Mucosa of descending colon (tissue), 3 donors: ENCODE measurements around the gene DEFB110. TPM values are rescaled to one million over a fixed set of nuclear protein-coding genes. Genes with fewer than 3 reads are reported as not detected.

ENCODE experiments used
- ATAC-seq: fragments of 200-7000 bp; cut with Tn5 transposase; one replicate; pipeline ENCODE4 v1.9.1; 2020; ENCODE audit warnings: mild to moderate bottlenecking, moderate library complexity
- DNase-seq, 3 donors: peaks; one replicate each; pipeline ENCODE4 v3.0.0-alpha.2; 2020
- H3K36me3 ChIP-seq: fragments of 200-600 bp; one replicate; pipeline ENCODE4 v1.8.0; 2021; ENCODE audit warnings: low read depth, mild to moderate bottlenecking
- H3K4me1 ChIP-seq: fragments of 200-600 bp; one replicate; pipeline ENCODE4 v1.8.0; 2021; ENCODE audit warnings: low read depth, mild to moderate bottlenecking
- H3K4me3 ChIP-seq: fragments of 200-600 bp; one replicate; pipeline ENCODE4 v1.8.0; 2021; ENCODE audit warnings: mild to moderate bottlenecking
- H3K9me3 ChIP-seq: fragments of 200-600 bp; one replicate; pipeline ENCODE4 v1.8.0; 2021; ENCODE audit warnings: mild to moderate bottlenecking
- intact Hi-C, 2 donors: fragments of 100-400 bp; cut with DNase I in 1 of 2; cut with micrococcal nuclease in 1 of 2; formaldehyde crosslinking; loops; one replicate each; pipeline versions ENCODE4 v1.11.0 to v1.11.1; 2022; cut with DNase I, micrococcal nuclease
- total RNA-seq, 3 donors: library from RNA; stranded (reverse); fragmentation: NEBNext Ultra II Directional in 2 of 3; extraction: Animal tissue kit (Norgen Biotek cat#: 25700) in 2 of 3; gene quantifications; one replicate each; pipeline versions ENCODE4 v1.2.1 to v1.2.4, GENCODE V29; 2021 to 2023
- TF ChIP-seq, protein P1 (sequence below): fragments of 200-600 bp; IDR thresholded peaks from one replicate; pipeline ENCODE4 v1.8.0; 2022; ENCODE audit warnings: antibody characterized with exemption, mild to moderate bottlenecking
- donor health status: DM: no; HTN: no; CAD: no; lungs with moderate emphysema.
- donor health status: DM: no; HTN: no; CAD: no.
- donor health status: DM: no; HTN: yes; CAD: no.

Gene DEFB110
- total RNA-seq, 3 donors from 2014 or later: not detected

DNA sequence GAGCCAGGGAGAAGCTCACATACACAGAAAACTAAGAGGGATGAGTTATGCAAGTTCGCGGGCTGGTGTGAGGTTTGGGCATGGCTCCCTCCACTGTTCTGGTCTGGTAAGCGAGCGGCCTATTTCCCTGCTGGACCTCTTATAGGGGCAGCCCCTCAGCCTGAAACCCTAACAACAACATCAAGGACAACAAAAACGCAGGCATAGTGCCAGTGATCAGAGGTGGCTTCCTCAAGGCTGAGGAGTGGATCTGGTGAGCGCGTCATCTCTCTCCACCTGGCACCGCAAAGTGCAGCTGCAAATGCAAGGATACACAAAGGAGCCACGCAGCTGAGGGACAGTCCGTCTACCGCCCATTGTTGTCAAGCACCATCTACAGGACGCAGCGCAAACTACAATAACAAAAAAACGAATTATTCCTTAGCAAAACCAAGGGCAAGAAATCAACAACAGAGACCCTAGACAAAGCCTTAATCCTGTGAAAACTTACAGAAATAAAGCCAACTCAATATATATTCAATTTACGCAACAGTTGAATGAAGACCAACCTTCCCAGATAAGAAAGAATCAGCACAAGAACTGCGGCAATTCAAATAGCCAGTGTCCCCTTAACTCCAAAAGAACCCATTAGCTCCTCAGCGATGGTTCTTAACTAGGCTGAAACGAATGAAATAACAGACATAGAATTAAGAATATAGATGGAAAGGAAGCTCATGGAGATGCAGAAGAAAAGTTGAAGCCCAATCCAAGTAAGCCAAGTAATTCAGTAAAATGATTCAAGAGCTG lies 9.2 kb upstream of the DEFB110 start:
- DNase-seq (no peak), ATAC-seq (peak; percentile 51)
- Histone ChIP-seq H3K9me3 (no peaks in the 10 kb centered on the region), H3K4me1 (no peaks in the 10 kb centered on the region), H3K36me3 (no peaks in the 10 kb centered on the region), H3K4me3 (no peak overlapping the region)
- intact Hi-C loops: no loop called here
- TF ChIP-seq, protein P1, sequence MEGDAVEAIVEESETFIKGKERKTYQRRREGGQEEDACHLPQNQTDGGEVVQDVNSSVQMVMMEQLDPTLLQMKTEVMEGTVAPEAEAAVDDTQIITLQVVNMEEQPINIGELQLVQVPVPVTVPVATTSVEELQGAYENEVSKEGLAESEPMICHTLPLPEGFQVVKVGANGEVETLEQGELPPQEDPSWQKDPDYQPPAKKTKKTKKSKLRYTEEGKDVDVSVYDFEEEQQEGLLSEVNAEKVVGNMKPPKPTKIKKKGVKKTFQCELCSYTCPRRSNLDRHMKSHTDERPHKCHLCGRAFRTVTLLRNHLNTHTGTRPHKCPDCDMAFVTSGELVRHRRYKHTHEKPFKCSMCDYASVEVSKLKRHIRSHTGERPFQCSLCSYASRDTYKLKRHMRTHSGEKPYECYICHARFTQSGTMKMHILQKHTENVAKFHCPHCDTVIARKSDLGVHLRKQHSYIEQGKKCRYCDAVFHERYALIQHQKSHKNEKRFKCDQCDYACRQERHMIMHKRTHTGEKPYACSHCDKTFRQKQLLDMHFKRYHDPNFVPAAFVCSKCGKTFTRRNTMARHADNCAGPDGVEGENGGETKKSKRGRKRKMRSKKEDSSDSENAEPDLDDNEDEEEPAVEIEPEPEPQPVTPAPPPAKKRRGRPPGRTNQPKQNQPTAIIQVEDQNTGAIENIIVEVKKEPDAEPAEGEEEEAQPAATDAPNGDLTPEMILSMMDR: no peak

DNA sequence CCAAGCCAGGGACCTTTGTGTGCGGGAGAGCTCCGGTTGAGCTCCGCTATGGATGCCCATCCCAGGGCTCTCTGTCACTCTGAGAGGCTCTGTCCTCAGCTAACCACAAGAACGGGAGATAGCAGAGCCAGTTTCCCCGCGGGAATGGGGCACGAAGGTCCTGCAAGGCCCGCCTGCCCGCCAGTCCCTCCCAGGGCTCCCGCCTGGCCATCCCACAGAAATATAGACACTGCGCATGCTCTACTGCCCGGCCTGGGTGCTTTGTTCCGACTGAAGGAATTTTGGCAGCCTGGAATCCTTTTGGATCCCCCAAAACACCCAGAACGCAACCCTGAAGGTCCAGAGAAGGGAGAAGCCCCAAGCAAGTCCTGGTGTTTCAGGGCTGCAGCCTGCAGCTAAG lies 8.6 kb upstream of the DEFB110 start:
- TF ChIP-seq, protein P1: no peak
- Histone ChIP-seq H3K4me3 (no peak overlapping the region), H3K9me3 (no peaks in the 10 kb centered on the region), H3K36me3 (no peaks in the 10 kb centered on the region), H3K4me1 (no peaks in the 10 kb centered on the region)
- peak in 1 of 3 donors; percentile 38 for DNase-seq
- intact Hi-C loops: no loop called here
- ATAC-seq: no peak

DNA sequence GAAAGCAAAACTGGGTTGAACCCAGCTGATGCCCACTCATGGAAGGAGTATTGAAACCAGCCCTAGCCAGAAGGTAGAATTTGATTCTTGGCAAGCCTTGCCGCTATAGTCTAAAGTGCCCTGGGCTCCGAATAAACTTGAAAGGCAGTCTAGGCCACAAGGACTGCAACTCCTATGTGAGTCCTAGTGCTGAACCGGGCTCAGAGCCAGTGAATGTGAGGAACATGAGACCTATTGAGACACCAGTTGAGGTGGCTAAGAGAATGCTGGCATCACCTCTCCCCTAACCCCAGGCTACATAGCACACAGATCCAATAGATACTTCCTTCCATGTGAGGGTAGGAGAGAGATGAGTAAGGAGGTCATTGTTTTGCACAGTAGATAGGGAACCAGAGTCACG lies 3.5 kb upstream of the DEFB110 start:
- no peak for DNase-seq
- H3K9me3 ChIP-seq: no peaks in the 10 kb centered on the region
- no peak overlapping the region for H3K4me3 ChIP-seq
- no peaks in the 10 kb centered on the region for H3K36me3 ChIP-seq
- ATAC-seq: no peak
- intact Hi-C loops: no loop called here
- TF ChIP-seq, protein P1: no peak
- no peaks in the 10 kb centered on the region for H3K4me1 ChIP-seq

DNA sequence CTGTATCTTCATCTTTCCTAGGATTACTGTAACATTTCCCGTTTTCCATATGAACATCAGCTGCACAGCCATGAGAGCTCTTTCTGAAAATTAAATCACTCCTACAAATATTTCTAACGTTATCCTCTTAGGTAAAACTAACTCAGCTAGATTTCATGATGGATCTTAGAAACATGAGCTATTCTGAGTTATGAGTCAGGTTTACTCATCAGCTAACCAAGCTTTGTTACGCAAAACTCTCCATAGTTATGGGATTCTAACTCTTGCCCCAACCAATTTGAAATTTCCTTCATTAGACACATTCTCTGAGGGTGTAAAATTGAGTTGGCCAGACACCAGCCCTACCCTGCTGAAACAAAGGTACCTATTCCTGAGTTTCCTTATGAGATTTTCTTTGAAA lies 14.0 kb downstream of the DEFB110 start:
- DNase-seq (no peak), ATAC-seq (no peak)
- Histone ChIP-seq H3K4me3 (no peak overlapping the region), H3K4me1 (no peaks in the 10 kb centered on the region), H3K36me3 (no peaks in the 10 kb centered on the region), H3K9me3 (no peaks in the 10 kb centered on the region)
- intact Hi-C loops: no loop called here
- TF ChIP-seq, protein P1: no peak

DNA sequence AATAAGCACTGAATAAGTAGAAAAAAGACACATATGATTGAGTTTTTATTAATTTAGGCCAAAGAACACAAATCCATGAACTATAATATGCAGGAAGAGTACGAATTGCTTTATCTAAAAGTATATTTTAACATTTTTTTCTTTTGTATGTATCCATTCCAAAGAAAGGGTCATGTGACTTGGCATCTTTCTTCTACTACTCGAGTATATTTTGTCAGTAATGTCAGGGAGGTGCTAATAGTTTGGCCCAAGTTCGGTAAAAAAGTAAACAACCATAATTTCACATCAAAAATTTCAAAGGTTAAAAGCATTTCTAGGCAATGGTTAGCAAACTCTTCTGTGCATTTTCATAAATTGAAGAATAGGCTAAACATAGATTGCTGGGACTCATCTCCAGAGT lies 18.7 kb downstream of the DEFB110 start:
- Histone ChIP-seq H3K4me3 (no peak overlapping the region), H3K4me1 (no peaks in the 10 kb centered on the region), H3K36me3 (no peaks in the 10 kb centered on the region), H3K9me3 (no peaks in the 10 kb centered on the region)
- intact Hi-C loops: no loop called here
- ATAC-seq: no peak
- TF ChIP-seq, protein P1: no peak
- DNase-seq: no peak
